Naive thymus-derived CD4-positive, alpha-beta T cell (primary cell): ENCODE results near the gene RAD51B. TPM values are rescaled to one million over a fixed set of nuclear protein-coding genes. Genes with fewer than 3 reads are reported as not detected.

Experiments
- ATAC-seq: fragments of 150-1000 bp; cut with Tn5 transposase; 2 replicates; pipeline ENCODE4 v1.10.0; 2021; ENCODE audit warnings: mild to moderate bottlenecking, moderate library complexity
- CTCF ChIA-PET: fragments of 350-600 bp; sonication (Branson Sonifier 250); formaldehyde crosslinking; loops from one replicate; lab custom pipeline; 2021; ENCODE audit warnings: antibody characterized with exemption; lab: Charles Lee
- POLR2A ChIA-PET: fragments of 350-600 bp; sonication (Branson Sonifier 250); formaldehyde crosslinking; loops from one replicate; lab custom pipeline; 2021; ENCODE audit warnings: antibody characterized with exemption, inconsistent platforms; lab: Charles Lee
- DNase-seq, 9 donors: peaks; one replicate each; pipeline versions ENCODE4 v3.0.0 to v3.0.0-alpha.2; 2020 to 2022; ENCODE audit warnings: mixed read lengths in 1 of 9
- H3K27ac ChIP-seq: one replicate; pipeline ENCODE4 v1.7.0; 2013; ENCODE audit warnings: mild to moderate bottlenecking, low read depth, low read length, moderate library complexity
- H3K27me3 ChIP-seq, 2 donors: one replicate each; pipeline ENCODE4 v1.7.0; 2013; ENCODE audit warnings: low read length in 2 of 2, mild to moderate bottlenecking in 2 of 2, moderate library complexity in 2 of 2; ENCODE audit not compliant: control insufficient read depth in 2 of 2, insufficient read depth in 2 of 2
- H3K36me3 ChIP-seq, 3 experiments: 1 replicate in 2 of 3; 2 replicates in 1 of 3; pipeline ENCODE4 v1.7.0; 2013; ENCODE audit warnings: low read length in 3 of 3, mild to moderate bottlenecking in 3 of 3, moderate library complexity in 1 of 3; ENCODE audit not compliant: insufficient read depth in 3 of 3, control insufficient read depth in 2 of 3
- H3K4me1 ChIP-seq, 2 donors: one replicate each; pipeline ENCODE4 v1.7.0; 2013; ENCODE audit warnings: low read length in 2 of 2, mild to moderate bottlenecking in 2 of 2, moderate library complexity in 1 of 2; ENCODE audit not compliant: control insufficient read depth in 2 of 2, insufficient read depth in 2 of 2
- H3K4me3 ChIP-seq: 2 replicates; pipeline ENCODE4 v1.7.0; 2013; ENCODE audit warnings: mild to moderate bottlenecking, low read length
- H3K9me3 ChIP-seq, 3 experiments: 1 replicate in 2 of 3; 2 replicates in 1 of 3; pipeline ENCODE4 v1.7.0; 2013; ENCODE audit warnings: low read length in 3 of 3; ENCODE audit not compliant: control insufficient read depth in 2 of 3
- H3K27ac Mint-ChIP-seq, 9 donors: one replicate each; pipeline ENCODE4 v1.8.0; 2020 to 2022; ENCODE audit warnings: mixed read lengths in 9 of 9, mild to moderate bottlenecking in 8 of 9, moderate library complexity in 5 of 9, inconsistent platforms in 2 of 9
- H3K27me3 Mint-ChIP-seq, 5 donors: one replicate each; pipeline ENCODE4 v1.8.0; 2021 to 2022; ENCODE audit warnings: mixed read lengths in 5 of 5, mild to moderate bottlenecking in 1 of 5
- H3K36me3 Mint-ChIP-seq, 5 donors: one replicate each; pipeline ENCODE4 v1.8.0; 2020 to 2022; ENCODE audit warnings: mixed read lengths in 5 of 5, mild to moderate bottlenecking in 3 of 5, inconsistent platforms in 1 of 5
- H3K4me1 Mint-ChIP-seq, 7 donors: one replicate each; pipeline ENCODE4 v1.8.0; 2020 to 2022; ENCODE audit warnings: mixed read lengths in 7 of 7, mild to moderate bottlenecking in 3 of 7, inconsistent platforms in 1 of 7
- H3K4me3 Mint-ChIP-seq, 10 donors: one replicate each; pipeline ENCODE4 v1.8.0; 2020 to 2022; ENCODE audit warnings: mild to moderate bottlenecking in 10 of 10, mixed read lengths in 10 of 10, moderate library complexity in 6 of 10, inconsistent platforms in 2 of 10
- H3K9me3 Mint-ChIP-seq, 11 donors: one replicate each; pipeline ENCODE4 v1.8.0; 2020 to 2022; ENCODE audit warnings: mixed read lengths in 11 of 11, mild to moderate bottlenecking in 4 of 11, inconsistent platforms in 1 of 11, moderate library complexity in 1 of 11
- intact Hi-C, 2 donors: fragments of 100-400 bp; cut with micrococcal nuclease; formaldehyde crosslinking; loops; one replicate each; pipeline ENCODE4 v1.15.1; 2023
- polyA plus RNA-seq, 2 donors: library from polyadenylated mRNA; unstranded; fragments of 300-500 nt; fragmentation: Illumina TruSeq; gene quantifications; one replicate each; pipeline ENCODE4 v1.2.3, GENCODE V29; 2021
- total RNA-seq, 6 experiments: library from RNA in 5 of 6; stranded (reverse) in 5 of 6; gene quantifications; 1 replicate in 5 of 6; 2 replicates in 1 of 6; pipeline ENCODE4 v1.2.3 and lab custom pipeline; 2021 to 2026

RAD51B gene
- total and polyA plus RNA-seq, 7 experiments from 2014 or later: 15.0 to 42.2 (median 28.8) TPM

GRCh38 chr14:68669603-68670358, 850.2 kb downstream of the RAD51B start:
- POLR2A ChIA-PET: interaction anchor here (1.1 kb wide), 1 partner anchor 11 kb away, joined by 5 read pairs; no protein-coding TSS in a partner anchor

GRCh38 chr14:68670359-68670715, 850.8 kb downstream of the RAD51B start:
- Mint-ChIP-seq H3K9me3 (peaks cover 0 to 13% (median 0%) of the 10 kb centered on the region in 11 donors), H3K27me3 (no peaks in the 10 kb centered on the region), H3K27ac (no peak overlapping the region), H3K4me1 (peaks cover 7 to 21% (median 10%) of the 10 kb centered on the region in 7 donors), H3K36me3 (peaks cover 0 to 3% (median 0%) of the 10 kb centered on the region in 5 donors), H3K4me3 (no peak overlapping the region)
- ChIA-PET CTCF (no interaction called here), POLR2A (interaction anchor here (1.1 kb wide), 1 partner anchor 10 kb away, joined by 5 read pairs; no protein-coding TSS in a partner anchor)
- Histone ChIP-seq H3K4me1 (peaks cover 0 to 7% of the 10 kb centered on the region in 2 donors), H3K36me3 (no peaks in the 10 kb centered on the region), H3K27ac (no peak overlapping the region), H3K9me3 (no peaks in the 10 kb centered on the region), H3K27me3 (no peaks in the 10 kb centered on the region), H3K4me3 (no peak overlapping the region)
- ATAC-seq: no peak
- intact Hi-C loops: no loop called here
- no peak for DNase-seq

More at GRCh38 chr14:68669603-68670358, 850.2 kb downstream of the RAD51B start:
- Mint-ChIP-seq H3K36me3 (peaks cover 0 to 3% (median 0%) of the 10 kb centered on the region in 5 donors), H3K4me3 (no peak overlapping the region), H3K27me3 (no peaks in the 10 kb centered on the region), H3K4me1 (peaks cover 11 to 27% (median 12%) of the 10 kb centered on the region in 7 donors), H3K9me3 (peaks cover 0 to 15% (median 0%) of the 10 kb centered on the region in 11 donors), H3K27ac (no peak overlapping the region)
- ATAC-seq (no peak), DNase-seq (no peak)
- H3K9me3 ChIP-seq: no peaks in the 10 kb centered on the region
- H3K4me3 ChIP-seq: no peak overlapping the region
- CTCF ChIA-PET: no interaction called here
- peaks cover 0 to 7% of the 10 kb centered on the region in 2 donors for H3K4me1 ChIP-seq
- no peaks in the 10 kb centered on the region for H3K36me3 ChIP-seq
- no peak overlapping the region for H3K27ac ChIP-seq
- H3K27me3 ChIP-seq: no peaks in the 10 kb centered on the region
- intact Hi-C loops: no loop called here

DNA sequence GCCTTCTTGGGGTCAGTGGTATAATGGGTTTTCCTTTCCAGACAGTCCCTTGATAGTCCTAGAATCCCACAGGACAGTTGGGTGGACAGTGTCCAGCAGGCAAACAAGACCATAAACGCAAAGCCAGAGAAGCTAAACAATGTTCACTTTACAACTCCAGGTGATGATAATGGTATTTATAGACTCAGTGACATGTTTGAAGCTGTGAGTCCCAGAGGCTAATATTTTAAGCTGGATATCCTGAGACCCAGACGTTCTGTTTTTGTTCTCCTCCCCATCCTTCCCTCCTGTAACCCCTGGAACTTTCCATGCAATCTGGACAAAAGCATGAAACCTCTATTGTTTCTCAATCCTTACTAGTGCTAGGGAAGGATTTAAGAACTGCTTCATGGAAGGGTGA, 852.3 kb downstream of the RAD51B start:
- Mint-ChIP-seq H3K27ac (peak overlapping the region in 2 of 9 donors; percentile 17 to 26), H3K36me3 (peaks cover 0 to 1% (median 0%) of the 10 kb centered on the region in 5 donors), H3K4me3 (no peak overlapping the region), H3K4me1 (peaks cover 0 to 10% (median 2%) of the 10 kb centered on the region in 7 donors), H3K9me3 (peaks cover 0 to 11% (median 0%) of the 10 kb centered on the region in 11 donors), H3K27me3 (no peaks in the 10 kb centered on the region)
- H3K4me1 ChIP-seq: no peaks in the 10 kb centered on the region
- H3K27me3 ChIP-seq: no peaks in the 10 kb centered on the region
- no peak overlapping the region for H3K4me3 ChIP-seq
- H3K27ac ChIP-seq: no peak overlapping the region
- ChIA-PET POLR2A (no interaction called here), CTCF (interaction anchor here (0.8 to 1.6 kb wide), 2 partner anchors 118 to 137 kb away, joined by 3 to 7 read pairs; no protein-coding TSS in a partner anchor)
- ATAC-seq (no peak), DNase-seq (no peak)
- intact Hi-C loops: no loop called here
- H3K9me3 ChIP-seq: no peaks in the 10 kb centered on the region
- H3K36me3 ChIP-seq: no peaks in the 10 kb centered on the region

GRCh38 chr14:68672609-68673285, 853.2 kb downstream of the RAD51B start:
- Histone ChIP-seq H3K27ac (no peak overlapping the region), H3K4me3 (no peak overlapping the region), H3K36me3 (no peaks in the 10 kb centered on the region), H3K9me3 (no peaks in the 10 kb centered on the region), H3K4me1 (no peaks in the 10 kb centered on the region), H3K27me3 (no peaks in the 10 kb centered on the region)
- no peak for DNase-seq
- no peak overlapping the region for H3K27ac Mint-ChIP-seq
- peaks cover 0 to 10% (median 0%) of the 10 kb centered on the region in 11 donors for H3K9me3 Mint-ChIP-seq
- H3K27me3 Mint-ChIP-seq: no peaks in the 10 kb centered on the region
- H3K36me3 Mint-ChIP-seq: no peaks in the 10 kb centered on the region
- intact Hi-C loops: no loop called here
- peaks cover 0 to 12% (median 4%) of the 10 kb centered on the region in 7 donors for H3K4me1 Mint-ChIP-seq
- ChIA-PET POLR2A (interaction anchor here (0.6 to 0.8 kb wide), 2 partner anchors 10 to 428 kb away, joined by 3 read pairs; no protein-coding TSS in a partner anchor), CTCF (interaction anchor here (0.7 to 1.6 kb wide), 3 partner anchors 115 to 136 kb away, joined by 3 to 7 read pairs (median 5); no protein-coding TSS in a partner anchor)
- ATAC-seq: no peak
- no peak overlapping the region for H3K4me3 Mint-ChIP-seq

GRCh38 chr14:68673464-68673863, 853.9 kb downstream of the RAD51B start:
- ATAC-seq (no peak), DNase-seq (no peak)
- H3K27me3 Mint-ChIP-seq: no peaks in the 10 kb centered on the region
- no peaks in the 10 kb centered on the region for H3K9me3 ChIP-seq
- no peaks in the 10 kb centered on the region for H3K4me1 ChIP-seq
- H3K36me3 Mint-ChIP-seq: no peaks in the 10 kb centered on the region
- no peak overlapping the region for H3K27ac ChIP-seq
- H3K9me3 Mint-ChIP-seq: peaks cover 0 to 10% (median 0%) of the 10 kb centered on the region in 11 donors
- intact Hi-C loops: no loop called here
- no peak overlapping the region for H3K4me3 Mint-ChIP-seq
- no peaks in the 10 kb centered on the region for H3K36me3 ChIP-seq
- H3K4me1 Mint-ChIP-seq: peaks cover 0 to 12% (median 4%) of the 10 kb centered on the region in 7 donors
- H3K27ac Mint-ChIP-seq: no peak overlapping the region
- no peak overlapping the region for H3K4me3 ChIP-seq
- no peaks in the 10 kb centered on the region for H3K27me3 ChIP-seq
- ChIA-PET CTCF (interaction anchor here (1.6 kb wide), 1 partner anchor 116 kb away, joined by 7 read pairs; no protein-coding TSS in a partner anchor), POLR2A (interaction anchor here (0.6 kb wide), 1 partner anchor 10 kb away, joined by 3 read pairs; no protein-coding TSS in a partner anchor)

DNA sequence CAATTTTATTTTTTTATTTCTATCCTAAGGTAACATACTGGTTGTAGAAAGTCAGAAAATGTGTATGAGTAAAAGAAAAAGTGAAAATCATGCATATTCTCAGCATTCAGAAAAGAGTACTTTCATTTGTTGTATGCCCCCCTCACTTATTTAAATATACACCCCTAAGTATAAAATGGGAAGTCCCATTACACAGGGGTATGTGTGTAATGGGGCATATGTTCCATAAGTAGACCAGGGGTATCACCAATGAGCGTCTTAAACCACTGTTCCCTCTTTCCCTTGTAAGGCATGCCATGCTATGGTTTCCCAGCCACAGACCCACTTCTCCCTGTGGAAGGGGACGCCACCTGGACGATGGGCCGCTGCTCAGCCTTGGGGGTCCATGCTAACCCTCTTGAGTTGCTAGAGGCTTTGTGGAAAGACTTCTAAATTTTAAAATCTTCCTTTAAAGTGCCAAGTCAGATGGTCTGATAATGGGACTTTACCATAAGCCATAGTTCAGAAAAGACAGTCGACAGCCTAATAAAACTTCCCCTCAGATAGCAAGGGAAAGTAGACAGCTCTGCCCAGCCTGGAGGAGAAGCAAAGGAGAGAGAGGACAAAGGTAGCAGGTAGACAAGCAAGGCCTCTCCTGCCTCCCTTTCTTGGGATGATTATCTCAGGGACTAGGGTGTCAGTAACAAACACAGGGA, 855.1 kb downstream of the RAD51B start:
- H3K4me3 ChIP-seq: no peak overlapping the region
- Mint-ChIP-seq H3K27ac (peak overlapping the region in 1 of 9 donors; percentile 84), H3K4me1 (peaks cover 0 to 21% (median 6%) of the 10 kb centered on the region in 7 donors), H3K4me3 (no peak overlapping the region), H3K27me3 (no peaks in the 10 kb centered on the region), H3K9me3 (peaks cover 0 to 10% (median 0%) of the 10 kb centered on the region in 11 donors), H3K36me3 (no peaks in the 10 kb centered on the region)
- H3K4me1 ChIP-seq: no peaks in the 10 kb centered on the region
- ATAC-seq (no peak), DNase-seq (no peak)
- H3K36me3 ChIP-seq: no peaks in the 10 kb centered on the region
- POLR2A ChIA-PET: no interaction called here
- H3K9me3 ChIP-seq: no peaks in the 10 kb centered on the region
- H3K27ac ChIP-seq: no peak overlapping the region
- intact Hi-C loops: no loop called here
- H3K27me3 ChIP-seq: no peaks in the 10 kb centered on the region
- CTCF ChIA-PET: no interaction called here
